Osteoblast (primary cell): ENCODE results near the gene OLFM1. TPM values are rescaled to one million over a fixed set of nuclear protein-coding genes. Genes with fewer than 3 reads are reported as not detected.

Experiments used
- DNase-seq: peaks from one replicate; pipeline ENCODE4 v3.0.0; 2011; ENCODE audit warnings: low spot score, mixed read lengths; ENCODE audit not compliant: insufficient read length; ENCODE audit errors: missing footprints
- H2AFZ ChIP-seq: 2 replicates; pipeline ENCODE4 v1.6.0; 2011; ENCODE audit warnings: mild to moderate bottlenecking, low read length
- H3K27ac ChIP-seq: 2 replicates; pipeline ENCODE4 v1.5.1; 2011; ENCODE audit warnings: mild to moderate bottlenecking, low read depth, low read length, moderate library complexity
- H3K27me3 ChIP-seq: 2 replicates; pipeline ENCODE4 v1.6.0; 2012; ENCODE audit warnings: mild to moderate bottlenecking, control low read depth, inconsistent platforms, low read length, moderate library complexity; ENCODE audit not compliant: insufficient read depth
- H3K36me3 ChIP-seq: 2 replicates; pipeline ENCODE4 v1.5.1; 2011; ENCODE audit warnings: mild to moderate bottlenecking, low read length, control low read depth, moderate library complexity; ENCODE audit not compliant: insufficient read depth
- H3K4me1 ChIP-seq: 2 replicates; pipeline ENCODE4 v1.5.1; 2011; ENCODE audit warnings: mild to moderate bottlenecking, low read length, control low read depth, moderate library complexity; ENCODE audit not compliant: insufficient read depth
- H3K4me2 ChIP-seq: 2 replicates; pipeline ENCODE4 v1.6.0; 2011; ENCODE audit warnings: mild to moderate bottlenecking, low read length; ENCODE audit not compliant: insufficient read depth
- H3K4me3 ChIP-seq: fragments of 200-600 bp; sonication (generic); 3 replicates; pipeline ENCODE4 v1.5.1; 2012; ENCODE audit warnings: mild to moderate bottlenecking, low read length, inconsistent platforms; ENCODE audit not compliant: insufficient read depth
- H3K79me2 ChIP-seq: 2 replicates; pipeline ENCODE4 v1.6.0; 2012; ENCODE audit warnings: mild to moderate bottlenecking, low read length, control low read depth, inconsistent platforms; ENCODE audit not compliant: insufficient read depth
- H3K9me3 ChIP-seq: 2 replicates; pipeline ENCODE4 v1.5.1; 2011; ENCODE audit warnings: low read depth, low read length, control low read depth
- H4K20me1 ChIP-seq: 2 replicates; pipeline ENCODE4 v1.6.0; 2012; ENCODE audit warnings: mild to moderate bottlenecking, low read length, control low read depth; ENCODE audit not compliant: insufficient read depth
- CTCF ChIP-seq: IDR thresholded peaks from 2 replicates; pipeline ENCODE4 v1.5.1; 2011; ENCODE audit warnings: mild to moderate bottlenecking, low read depth, low read length, moderate library complexity; ENCODE audit errors: extremely low read depth
- total RNA-seq: library from RNA; depleted of rRNA; stranded (reverse); fragments of >200 nt; gene quantifications from 2 replicates; pipeline ENCODE4 v1.2.3, GENCODE V29; 2012

OLFM1 gene
- total RNA-seq, 1 donor = under 0.01 TPM

GRCh38 chr9:135076876-135077430, 10.5 kb upstream of the OLFM1 start:
- Histone ChIP-seq H3K4me1 (no peaks in the 10 kb centered on the region), H3K27ac (no peak overlapping the region), H3K36me3 (no peaks in the 10 kb centered on the region)

GRCh38 chr9:135077497-135078200, 9.8 kb upstream of the OLFM1 start:
- H4K20me1 ChIP-seq = peaks cover 5% of the 10 kb centered on the region
- no peak overlapping the region for H3K4me2 ChIP-seq
- H3K79me2 ChIP-seq = no peaks in the 10 kb centered on the region
- no peak overlapping the region for H2AFZ ChIP-seq
- peak; percentile 95 for DNase-seq
- no peaks in the 10 kb centered on the region for H3K36me3 ChIP-seq
- no peaks in the 10 kb centered on the region for H3K9me3 ChIP-seq
- no peak overlapping the region for H3K27ac ChIP-seq
- peaks cover 8% of the 10 kb centered on the region for H3K27me3 ChIP-seq
- no peaks in the 10 kb centered on the region for H3K4me1 ChIP-seq
- no peak for TF ChIP-seq CTCF
- no peak overlapping the region for H3K4me3 ChIP-seq

More at GRCh38 chr9:135076876-135077430, 10.5 kb upstream of the OLFM1 start:
- no peak overlapping the region for H3K4me2 ChIP-seq
- no peak overlapping the region for H2AFZ ChIP-seq
- peaks cover 6% of the 10 kb centered on the region for H3K27me3 ChIP-seq
- H3K79me2 ChIP-seq = no peaks in the 10 kb centered on the region
- TF ChIP-seq CTCF = no peak
- peaks cover 5% of the 10 kb centered on the region for H4K20me1 ChIP-seq
- no peaks in the 10 kb centered on the region for H3K9me3 ChIP-seq
- H3K4me3 ChIP-seq = no peak overlapping the region
- peak; percentile 46 for DNase-seq

GRCh38 chr9:135078361-135078821, 9.1 kb upstream of the OLFM1 start:
- Histone ChIP-seq H3K4me2 (no peak overlapping the region), H3K4me3 (no peak overlapping the region), H3K36me3 (no peaks in the 10 kb centered on the region), H2AFZ (no peak overlapping the region), H3K79me2 (no peaks in the 10 kb centered on the region), H3K27me3 (peaks cover 12% of the 10 kb centered on the region), H3K4me1 (no peaks in the 10 kb centered on the region), H4K20me1 (peaks cover 5% of the 10 kb centered on the region), H3K27ac (no peak overlapping the region), H3K9me3 (no peaks in the 10 kb centered on the region)
- peak; percentile 58 for DNase-seq
- TF ChIP-seq CTCF = no peak

GRCh38 chr9:135079018-135079417, 8.4 kb upstream of the OLFM1 start:
- no peaks in the 10 kb centered on the region for H3K79me2 ChIP-seq
- H3K4me1 ChIP-seq = no peaks in the 10 kb centered on the region
- H3K36me3 ChIP-seq = no peaks in the 10 kb centered on the region
- no peak overlapping the region for H3K4me2 ChIP-seq
- DNase-seq = peak; percentile 76
- no peak overlapping the region for H3K27ac ChIP-seq
- peaks cover 5% of the 10 kb centered on the region for H4K20me1 ChIP-seq
- H3K4me3 ChIP-seq = no peak overlapping the region
- H3K27me3 ChIP-seq = peaks cover 10% of the 10 kb centered on the region
- TF ChIP-seq CTCF = no peak
- no peaks in the 10 kb centered on the region for H3K9me3 ChIP-seq
- H2AFZ ChIP-seq = no peak overlapping the region
